Ovary (tissue), 3 donors: Measurements from ENCODE around the gene ACY1.

Experiments
- CTCF ChIP-seq, 3 donors: fragments of 450-650 bp in 2 of 3; fragments of 200-600 bp in 1 of 3; IDR thresholded peaks; one replicate each; pipeline versions ENCODE4 v1.5.1 to v1.8.0; 2016 to 2022; ENCODE audit warnings: antibody characterized with exemption in 3 of 3, mild to moderate bottlenecking in 1 of 3
- EP300 ChIP-seq: sonication (generic); formaldehyde crosslinking; IDR thresholded peaks from one replicate; pipeline ENCODE4 v1.6.1; 2017; ENCODE audit warnings: antibody characterized with exemption
- POLR2A ChIP-seq: fragments of 450-650 bp; IDR thresholded peaks from one replicate; pipeline ENCODE4 v1.6.1; 2017; ENCODE audit warnings: antibody characterized with exemption, mild to moderate bottlenecking, moderate library complexity
- donor health status: DM: no; HTN: no; CAD: no.

DNA sequence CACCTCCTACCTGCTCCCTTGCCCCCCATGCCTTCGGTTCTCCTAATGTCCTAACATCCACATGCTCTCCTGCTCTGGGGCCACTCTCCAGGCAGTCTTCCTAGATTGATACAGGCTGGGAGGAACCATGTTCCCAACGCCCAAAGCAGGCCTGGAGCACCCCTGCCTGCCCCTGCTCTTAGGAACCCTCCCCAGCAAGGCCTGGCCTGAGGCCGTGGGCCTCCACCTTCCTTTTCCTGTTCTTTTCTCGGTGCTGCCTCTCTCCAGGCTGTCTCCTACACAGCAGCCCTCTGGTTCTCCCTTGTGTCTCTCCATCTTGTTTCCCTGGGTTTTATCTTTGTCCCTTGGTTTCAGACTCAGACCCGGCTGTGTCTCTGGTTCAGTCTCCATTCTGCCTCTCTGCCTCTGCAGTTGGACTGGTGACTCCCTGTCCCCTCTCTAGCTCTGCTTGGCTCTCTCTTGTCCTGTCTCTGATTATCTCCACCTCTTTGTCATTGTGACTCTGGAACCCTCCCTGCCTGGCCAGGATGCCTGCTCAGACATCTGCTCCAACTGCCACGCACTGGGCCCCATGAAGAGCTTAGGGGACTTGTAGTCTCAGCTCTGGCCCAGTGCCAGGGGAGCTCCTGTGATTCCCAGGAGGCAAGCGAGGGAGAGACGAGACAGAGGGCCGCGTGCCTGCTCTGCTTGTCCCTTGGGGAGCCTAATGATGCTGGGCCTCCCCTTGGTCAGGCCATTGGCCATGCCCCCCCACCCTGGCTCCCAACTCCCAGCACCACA lies 38.3 kb downstream of the ACY1 start:
- no peak for TF ChIP-seq CTCF (IDR thresholded peaks at IDR 0.05)
- TF ChIP-seq POLR2A, result no peak
- TF ChIP-seq EP300, result no peak
